Astrocyte of the cerebellum (primary cell): ENCODE results near the gene NBEAL2.

ENCODE experiments used
- DNase-seq: peaks from one replicate; pipeline ENCODE4 v3.0.0-alpha.2; 2011; ENCODE audit warnings: low read depth
- H3K4me3 ChIP-seq: 2 replicates; pipeline ENCODE4 v1.5.1; 2011; ENCODE audit warnings: mild to moderate bottlenecking, low read depth, low read length, moderate library complexity
- in situ Hi-C: cut with HindIII; loops from 2 replicates; pipeline ENCODE4 v1.10.0; 2017; ENCODE audit warnings: low sequenced_read_pairs
- TF ChIP-seq, protein P1 (sequence below): IDR thresholded peaks from 2 replicates; pipeline ENCODE4 v1.5.1; 2012; ENCODE audit warnings: low read length, low read depth, moderate library complexity, mild to moderate bottlenecking; ENCODE audit errors: missing control alignments

The NBEAL2 gene

DNA sequence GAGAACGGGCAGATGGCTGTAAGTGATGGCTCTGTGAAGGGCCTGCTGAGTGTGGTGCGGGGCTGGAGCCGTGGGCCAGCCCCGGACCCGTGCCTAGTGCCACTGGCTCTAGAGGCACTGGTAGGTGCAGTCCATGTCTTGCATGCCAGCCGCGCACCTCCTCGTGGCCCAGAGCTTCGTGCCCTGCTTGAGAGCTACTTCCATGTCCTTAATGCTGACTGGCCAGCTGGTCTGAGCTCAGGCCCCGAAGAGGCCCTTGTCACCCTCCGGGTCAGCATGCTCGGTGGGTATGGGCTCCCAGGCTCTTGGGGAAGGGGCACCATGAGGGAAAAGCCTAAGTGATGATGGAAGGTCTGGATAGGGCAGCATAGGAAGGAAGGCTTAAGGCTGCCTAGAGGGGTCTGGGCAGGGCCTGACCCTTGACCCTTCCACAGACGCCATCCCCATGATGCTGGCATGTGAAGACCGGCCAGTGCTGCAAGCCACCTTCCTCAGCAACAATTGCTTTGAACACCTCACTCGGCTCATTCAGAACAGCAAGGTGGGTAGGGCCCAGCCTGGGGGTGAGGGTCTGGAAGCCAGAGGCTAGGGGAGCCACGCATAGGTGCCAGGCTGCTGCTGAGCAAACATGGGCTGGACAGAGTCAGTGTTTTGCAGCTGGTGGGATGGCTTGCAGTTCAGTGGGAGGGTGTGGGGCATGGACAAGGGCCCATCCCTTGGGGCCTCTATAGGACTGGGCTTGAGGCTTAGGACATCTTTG, 12.1 kb downstream of the NBEAL2 start:
- no peak for DNase-seq
- TF ChIP-seq, protein P1, sequence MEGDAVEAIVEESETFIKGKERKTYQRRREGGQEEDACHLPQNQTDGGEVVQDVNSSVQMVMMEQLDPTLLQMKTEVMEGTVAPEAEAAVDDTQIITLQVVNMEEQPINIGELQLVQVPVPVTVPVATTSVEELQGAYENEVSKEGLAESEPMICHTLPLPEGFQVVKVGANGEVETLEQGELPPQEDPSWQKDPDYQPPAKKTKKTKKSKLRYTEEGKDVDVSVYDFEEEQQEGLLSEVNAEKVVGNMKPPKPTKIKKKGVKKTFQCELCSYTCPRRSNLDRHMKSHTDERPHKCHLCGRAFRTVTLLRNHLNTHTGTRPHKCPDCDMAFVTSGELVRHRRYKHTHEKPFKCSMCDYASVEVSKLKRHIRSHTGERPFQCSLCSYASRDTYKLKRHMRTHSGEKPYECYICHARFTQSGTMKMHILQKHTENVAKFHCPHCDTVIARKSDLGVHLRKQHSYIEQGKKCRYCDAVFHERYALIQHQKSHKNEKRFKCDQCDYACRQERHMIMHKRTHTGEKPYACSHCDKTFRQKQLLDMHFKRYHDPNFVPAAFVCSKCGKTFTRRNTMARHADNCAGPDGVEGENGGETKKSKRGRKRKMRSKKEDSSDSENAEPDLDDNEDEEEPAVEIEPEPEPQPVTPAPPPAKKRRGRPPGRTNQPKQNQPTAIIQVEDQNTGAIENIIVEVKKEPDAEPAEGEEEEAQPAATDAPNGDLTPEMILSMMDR: no peak
- no peak overlapping the region for H3K4me3 ChIP-seq
- in situ Hi-C loops: no loop called here

DNA sequence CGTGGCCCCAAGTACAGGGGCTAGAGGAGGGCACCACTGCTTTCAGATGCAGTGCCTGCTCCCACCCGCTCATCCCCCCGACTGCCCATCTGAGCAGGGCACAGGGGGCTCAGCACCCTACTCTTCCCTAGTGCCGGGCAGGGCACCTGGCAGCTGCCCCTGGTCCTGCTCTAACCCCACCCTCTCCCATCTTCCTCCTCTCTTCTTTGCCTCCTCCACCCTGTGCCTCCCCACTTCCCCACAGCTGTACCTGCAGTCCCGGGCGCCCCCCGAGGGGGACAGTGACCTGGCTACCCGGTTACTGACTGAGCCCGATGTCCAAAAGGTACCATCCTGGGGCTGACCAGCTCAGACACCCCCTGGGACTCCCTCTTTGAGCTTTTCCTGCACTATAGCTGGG, 12.8 kb downstream of the NBEAL2 start:
- H3K4me3 ChIP-seq: no peak overlapping the region
- TF ChIP-seq, protein P1: no peak
- no peak for DNase-seq
- in situ Hi-C loops: no loop called here

DNA sequence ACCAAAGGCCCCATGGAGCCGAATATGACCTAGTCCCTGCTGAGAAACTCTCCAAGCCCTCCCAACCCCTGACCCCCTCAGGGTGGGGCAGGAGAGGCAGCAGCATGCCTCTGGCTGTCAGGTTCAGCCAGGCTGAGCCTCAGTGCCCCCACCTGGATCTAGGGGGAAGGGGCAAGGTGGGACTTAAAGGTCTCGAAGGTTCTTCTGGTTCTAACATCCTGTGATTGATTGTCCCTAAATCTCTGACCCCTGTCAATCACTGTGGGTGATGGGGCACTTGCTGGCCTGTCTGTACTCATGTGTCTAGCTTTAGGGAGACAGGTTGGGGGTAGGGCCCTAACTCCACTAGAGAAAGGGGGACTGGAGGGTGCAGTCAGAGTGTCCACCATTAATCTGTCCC, 13.8 kb downstream of the NBEAL2 start:
- in situ Hi-C loops: no loop called here
- H3K4me3 ChIP-seq: no peak overlapping the region
- TF ChIP-seq, protein P1: no peak
- DNase-seq: no peak

DNA sequence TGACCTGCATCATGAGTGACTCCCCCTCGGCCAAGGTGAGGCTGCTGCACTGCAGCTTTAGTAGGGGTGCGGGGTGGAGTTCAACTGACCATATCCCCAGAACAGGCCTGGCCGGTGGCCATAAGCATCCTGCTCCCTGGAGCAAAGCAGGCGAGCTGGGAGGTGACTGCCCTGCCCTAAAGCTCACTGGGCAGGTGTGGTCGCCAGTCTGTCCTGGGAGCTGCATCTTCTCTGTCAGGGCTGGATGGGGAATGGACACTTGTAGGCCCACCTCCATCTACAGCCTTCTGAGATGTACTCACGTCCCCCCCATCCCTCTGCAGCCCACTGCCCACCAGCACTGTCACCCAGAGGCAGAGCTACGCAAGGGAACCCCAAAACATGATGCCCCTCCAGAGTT, 14.5 kb downstream of the NBEAL2 start:
- DNase-seq: no peak
- H3K4me3 ChIP-seq: no peak overlapping the region
- TF ChIP-seq, protein P1: no peak
- in situ Hi-C loops: no loop called here

DNA sequence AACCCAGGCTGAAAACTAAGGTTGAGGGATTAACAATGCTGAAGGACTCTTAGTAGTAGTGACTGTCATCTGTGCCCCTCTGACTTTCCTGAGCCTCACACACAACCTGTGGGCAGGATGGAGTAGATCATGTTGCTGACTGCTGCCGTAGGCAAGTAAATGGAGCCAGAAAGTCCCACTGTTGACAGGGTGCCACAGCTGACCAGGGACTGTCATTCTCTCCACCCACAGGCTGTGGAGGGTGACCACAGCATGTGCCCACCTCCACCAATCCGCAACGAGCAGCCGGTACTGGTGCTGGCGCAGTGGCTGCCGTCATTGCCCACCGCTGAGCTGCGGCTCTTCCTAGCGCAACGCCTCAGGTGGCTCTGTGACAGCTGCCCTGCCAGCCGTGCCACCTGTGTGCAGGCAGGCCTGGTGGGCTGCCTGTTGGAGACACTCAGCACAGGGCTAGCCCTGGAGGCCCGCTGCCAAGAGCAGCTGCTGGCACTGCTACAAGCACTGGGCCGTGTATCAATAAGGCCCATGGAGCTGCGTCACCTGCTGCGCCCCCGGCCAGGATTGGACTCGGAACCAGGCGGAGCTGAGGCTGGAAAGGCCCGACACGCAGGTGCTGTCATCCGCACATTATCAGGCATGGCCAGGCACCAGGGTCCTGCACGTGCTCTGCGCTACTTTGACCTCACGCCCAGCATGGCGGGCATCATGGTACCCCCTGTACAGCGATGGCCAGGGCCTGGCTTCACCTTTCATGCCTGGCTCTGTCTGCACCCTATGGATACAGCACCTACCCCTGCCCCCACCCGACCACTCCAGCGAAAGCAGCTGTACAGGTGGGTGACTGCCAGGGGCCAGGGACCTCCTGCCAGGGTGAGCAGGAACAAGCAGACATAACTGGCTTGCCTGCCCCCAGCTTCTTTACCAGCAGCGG, 15.6 kb downstream of the NBEAL2 start:
- no peak for DNase-seq
- in situ Hi-C loops: no loop called here

DNA sequence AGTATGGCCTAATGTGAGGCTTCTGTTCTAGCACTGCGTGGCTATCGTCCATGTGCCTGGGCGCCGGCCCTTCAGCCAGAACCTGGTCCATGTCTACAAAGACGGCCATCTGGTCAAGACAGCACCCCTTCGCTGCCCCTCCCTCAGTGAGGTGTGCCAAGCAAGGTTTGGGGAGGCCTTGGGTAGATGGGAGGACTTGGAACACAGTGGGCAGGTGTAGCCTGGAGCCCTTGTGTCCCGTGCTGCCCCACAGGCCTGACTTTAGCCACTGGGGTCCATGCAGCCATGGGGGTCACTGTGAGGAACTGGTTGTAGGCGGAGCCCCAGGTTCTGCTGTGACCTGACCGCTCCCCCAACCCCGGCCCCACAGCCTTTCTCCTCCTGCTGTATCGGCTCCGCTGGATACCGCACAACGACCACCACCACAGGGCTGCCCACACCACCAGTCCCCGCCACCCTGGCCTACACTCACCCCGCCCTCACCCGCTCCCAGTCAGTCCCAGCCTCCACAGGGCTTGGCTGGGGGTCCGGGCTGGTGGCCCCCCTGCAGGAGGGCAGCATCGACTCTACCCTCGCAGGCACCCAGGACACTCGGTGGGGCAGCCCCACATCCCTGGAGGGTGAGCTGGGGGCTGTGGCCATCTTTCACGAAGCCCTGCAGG, 16.6 kb downstream of the NBEAL2 start:
- DNase-seq: no peak
- TF ChIP-seq, protein P1: no peak
- in situ Hi-C loops: no loop called here
- H3K4me3 ChIP-seq: no peak overlapping the region

More for the DNA sequence above, 15.6 kb downstream of the NBEAL2 start:
- TF ChIP-seq, protein P1: no peak
- no peak overlapping the region for H3K4me3 ChIP-seq
